Medulla oblongata (tissue), 1 donor: Measurements from ENCODE around the gene PAIP2.
"Not testable (repeated sequence)": the region's sequence is repeated elsewhere in the genome, so short reads cannot be mapped to it uniquely, and the experiment has no call there.

Source experiments
- DNase-seq: peaks from one replicate; pipeline ENCODE4 v3.0.0-alpha.2; 2015; ENCODE audit errors: extremely low spot score

PAIP2 gene, protein sequence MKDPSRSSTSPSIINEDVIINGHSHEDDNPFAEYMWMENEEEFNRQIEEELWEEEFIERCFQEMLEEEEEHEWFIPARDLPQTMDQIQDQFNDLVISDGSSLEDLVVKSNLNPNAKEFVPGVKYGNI

GRCh38 chr5:139341689-139342422 lies at the start of gene PAIP2:
Gene PAIP2, plus strand, starts transcription at chr5:139341854. Its CDS starts 21,931 bp downstream, at chr5:139363785.
- peak; percentile 98 for DNase-seq

GRCh38 chr5:139293202-139293506 lies 48.5 kb upstream of the PAIP2 start:
- DNase-seq = no peak

- DNase-seq = peak; percentile 95
Observed at GRCh38 chr5:139293507-139294373, 47.9 kb upstream of the PAIP2 start, which contains the start of gene MATR3. Gene MATR3, plus strand, starts transcription at chr5:139293740. Its CDS starts 13,676 bp downstream, at chr5:139307416.

DNA sequence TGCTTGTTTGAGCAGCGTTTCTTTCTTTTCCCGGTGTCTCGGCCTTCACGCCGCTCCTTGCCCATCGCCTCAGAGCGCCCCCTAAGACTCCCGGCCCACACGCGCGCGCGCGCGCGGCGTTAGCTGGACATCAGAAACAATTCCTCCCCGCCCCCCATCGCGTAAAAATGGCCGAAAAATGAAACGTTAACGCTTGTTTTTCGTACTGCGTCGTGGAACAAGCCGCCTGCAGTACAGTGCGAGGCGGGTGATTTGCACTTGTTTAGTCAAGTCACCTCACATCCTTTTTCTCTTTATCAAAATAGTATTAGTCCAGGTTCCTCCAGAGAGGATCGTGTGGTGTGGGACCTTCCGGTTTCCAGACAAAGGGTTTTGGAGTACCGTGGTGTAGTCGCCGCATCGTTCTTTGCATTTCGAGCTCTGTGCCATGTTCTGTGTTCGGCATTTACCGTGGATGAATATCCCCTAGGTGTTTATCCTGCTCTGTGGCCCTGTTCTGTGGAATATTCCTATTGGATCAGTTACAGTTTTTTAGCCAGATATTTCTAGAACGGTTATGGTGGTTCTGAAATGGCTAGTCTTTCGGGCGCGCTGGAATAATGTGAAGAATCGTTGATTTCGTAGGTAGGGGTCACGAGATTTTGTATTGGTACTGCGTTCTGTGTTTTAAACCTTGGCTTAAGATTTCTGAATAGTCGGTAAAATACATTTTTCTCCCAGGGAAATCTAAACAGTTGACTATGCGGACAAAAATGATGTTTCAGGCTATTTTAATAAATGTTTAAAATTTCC lies 47.1 kb upstream of the PAIP2 start:
- peak; percentile 88 for DNase-seq

GRCh38 chr5:139295346-139296057 lies 46.2 kb upstream of the PAIP2 start:
- no peak for DNase-seq

- no peak for DNase-seq
Observed at GRCh38 chr5:139296198-139296597, 45.5 kb upstream of the PAIP2 start.

DNA sequence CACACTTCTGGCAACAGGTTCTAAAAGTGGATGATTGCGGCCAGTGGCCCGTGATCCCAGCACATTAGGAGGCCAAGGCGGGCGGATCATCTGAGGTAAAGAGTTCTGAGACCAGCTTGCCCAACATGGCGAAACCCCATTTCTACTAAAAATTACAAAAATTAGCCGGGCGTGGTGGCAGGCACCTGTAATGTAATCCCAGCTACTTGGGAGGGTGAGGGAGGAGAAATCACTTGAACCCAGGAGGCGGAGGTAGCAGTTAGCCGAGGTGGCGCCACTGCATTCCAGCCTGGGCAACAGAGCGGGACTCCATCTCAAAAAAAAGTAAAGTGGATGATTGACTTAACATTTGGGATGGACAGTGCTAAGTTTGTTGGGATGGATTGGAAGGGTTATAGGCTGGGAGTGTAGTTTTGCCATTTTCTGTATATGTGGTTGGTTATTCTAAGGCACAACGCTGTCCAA lies 44.8 kb upstream of the PAIP2 start:
- no peak for DNase-seq

- no peak for DNase-seq
Observed at GRCh38 chr5:139297439-139298133, 44.1 kb upstream of the PAIP2 start.

- DNase-seq = no peak
Observed at GRCh38 chr5:139298242-139298641, 43.4 kb upstream of the PAIP2 start.

DNA sequence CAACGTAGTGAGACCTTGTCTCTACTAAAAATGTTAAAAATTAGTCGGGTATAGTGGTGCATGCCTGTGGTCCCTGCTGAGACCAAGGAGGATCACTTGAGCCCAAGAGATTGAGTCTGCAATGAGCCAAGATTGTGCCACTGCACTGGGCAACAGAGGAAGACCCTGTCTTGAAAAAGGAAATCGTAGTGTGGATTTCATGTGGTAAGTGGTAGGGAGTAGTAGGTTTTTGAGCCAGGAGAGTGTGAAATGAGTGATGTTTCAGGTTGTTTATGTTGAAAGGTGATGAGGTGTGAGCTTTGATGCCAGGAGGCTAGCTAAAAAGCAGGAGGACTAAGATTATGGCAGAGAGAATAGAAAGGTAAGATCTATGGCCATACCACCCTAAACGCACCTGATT lies 42.2 kb upstream of the PAIP2 start:
- DNase-seq = no peak

DNA sequence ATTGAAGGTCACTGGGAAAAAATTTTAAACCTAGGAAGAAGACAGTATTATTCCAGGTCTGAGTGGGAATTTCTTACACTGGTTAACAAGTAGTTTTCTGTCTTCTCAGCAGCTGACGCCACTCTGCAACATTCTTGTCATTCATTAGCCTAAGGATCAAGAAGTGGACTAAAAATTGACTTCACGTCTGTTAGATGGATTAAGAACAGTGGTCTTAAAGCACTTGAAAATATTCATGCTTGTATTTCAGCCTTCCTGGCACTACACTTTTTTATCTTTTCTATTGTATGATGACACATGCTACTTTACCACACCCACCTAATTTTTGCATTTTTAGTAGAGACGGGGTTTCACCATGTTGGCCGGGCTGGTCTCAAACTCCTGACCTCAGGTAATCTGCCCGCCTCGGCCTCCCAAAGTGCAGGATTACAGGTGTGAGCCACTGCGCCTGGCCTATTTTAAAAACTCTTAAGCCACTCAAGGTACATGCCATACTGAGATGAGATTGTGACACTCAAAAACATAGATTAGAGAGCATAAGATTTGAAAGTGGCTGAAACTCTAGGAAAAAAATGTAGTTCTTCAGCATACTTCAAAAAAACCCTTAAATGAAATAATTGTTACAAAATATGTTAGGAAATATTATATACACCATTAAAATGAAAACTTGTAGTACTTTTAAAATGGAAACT lies 39.7 kb upstream of the PAIP2 start:
- no peak for DNase-seq

DNA sequence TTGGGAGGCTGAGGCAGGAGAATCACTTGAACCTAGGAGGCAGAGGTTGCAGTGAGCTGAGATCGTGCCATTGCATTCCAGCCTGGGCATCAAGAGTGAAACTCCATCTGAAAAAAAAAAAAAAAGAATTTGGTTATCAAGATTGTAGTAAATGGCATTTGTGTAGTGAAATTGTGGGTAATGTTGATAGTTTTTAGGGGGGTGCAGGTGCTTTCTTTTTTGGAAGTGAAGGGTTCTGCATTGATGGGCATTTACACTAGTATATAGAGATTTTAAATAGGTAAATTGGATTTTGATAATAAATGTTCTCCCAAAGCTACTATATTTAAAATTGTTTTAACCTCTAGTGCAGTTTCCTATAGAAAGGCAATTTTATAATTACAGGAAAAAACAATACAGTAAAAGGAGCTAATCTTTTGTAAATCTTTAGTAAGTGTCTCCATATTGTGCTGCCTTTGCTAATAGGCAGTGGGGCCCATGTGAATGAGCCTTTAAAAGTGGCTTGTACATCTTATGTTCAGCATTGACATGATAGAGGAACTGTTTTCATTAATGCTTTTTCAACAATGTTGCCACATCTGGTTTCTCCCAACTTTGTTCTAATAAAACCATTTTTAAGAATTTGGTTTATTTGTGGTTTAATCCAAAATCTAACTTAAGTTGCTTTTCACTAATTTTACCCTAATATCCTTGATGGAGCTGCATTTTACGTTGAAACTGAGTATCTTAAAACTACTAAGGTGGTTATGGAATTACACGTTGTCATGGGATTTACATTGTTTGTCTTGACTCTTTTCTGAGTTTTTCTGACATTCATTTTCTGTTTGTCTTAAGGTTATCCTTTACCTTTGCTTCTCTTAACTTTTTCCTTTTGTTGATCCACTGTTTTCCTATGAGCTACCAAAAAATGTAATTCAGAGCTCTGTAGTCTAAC lies 37.0 kb upstream of the PAIP2 start:
- no peak for DNase-seq

- no peak for DNase-seq
Observed at GRCh38 chr5:139306197-139306596, 35.5 kb upstream of the PAIP2 start.

DNA sequence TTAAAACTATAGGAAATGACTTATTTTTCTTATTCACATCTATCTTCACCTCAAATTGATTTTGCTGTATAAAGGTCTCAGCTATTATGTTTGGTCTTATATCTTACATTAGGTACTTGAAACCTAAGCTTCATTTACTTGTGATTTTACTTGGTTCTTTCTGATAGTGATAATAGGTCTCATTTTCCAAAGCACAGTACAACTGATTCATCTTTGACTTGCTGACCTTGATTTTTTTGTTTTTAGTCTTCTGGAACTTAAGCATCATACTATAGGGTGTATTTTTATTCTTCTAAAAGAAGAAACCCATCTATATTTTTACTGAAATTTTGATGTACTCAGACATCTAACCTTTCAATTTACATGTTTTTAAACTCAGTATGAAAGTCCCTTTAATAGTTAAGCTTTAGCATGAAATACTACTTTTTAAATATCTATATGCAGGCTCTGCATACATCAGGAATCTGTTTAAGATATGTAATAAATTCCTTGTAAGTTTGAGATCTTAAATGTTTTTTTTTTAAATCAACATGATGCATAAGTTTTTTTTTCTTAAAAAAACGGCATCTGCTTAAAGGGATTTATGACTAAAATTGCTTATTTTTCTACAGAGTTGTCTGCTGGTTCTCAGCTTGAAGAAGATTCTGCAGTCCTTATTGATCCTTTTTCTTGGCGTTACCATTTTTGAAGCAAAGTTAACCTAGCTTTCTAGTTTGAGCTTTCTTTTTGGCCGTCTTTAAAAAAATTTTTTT lies 34.9 kb upstream of the PAIP2 start:
- DNase-seq = no peak

- no peak for DNase-seq
Observed at GRCh38 chr5:139308797-139309196, 32.9 kb upstream of the PAIP2 start.

DNA sequence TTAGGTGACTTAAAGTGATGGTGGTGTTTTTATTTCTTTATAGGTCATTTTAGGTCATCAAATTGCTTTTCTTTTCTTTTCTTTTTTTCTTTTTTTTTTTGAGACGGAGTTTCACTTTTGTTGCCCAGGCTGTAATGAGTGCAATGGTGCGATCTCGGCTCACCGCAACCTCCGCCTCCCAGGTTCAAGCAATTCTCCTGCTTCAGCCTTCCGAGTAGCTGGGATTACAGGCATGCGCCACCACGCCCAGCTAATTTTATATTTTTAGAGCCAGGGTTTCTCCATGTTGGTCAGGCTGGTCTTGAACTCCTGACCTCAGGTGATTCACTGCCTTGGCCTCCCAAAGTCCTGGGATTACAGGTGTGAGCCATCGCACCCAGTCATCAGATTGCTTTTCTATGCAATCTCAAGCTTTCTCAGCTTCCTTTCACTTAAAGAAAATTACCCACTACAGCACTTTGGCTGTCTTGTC lies 30.9 kb upstream of the PAIP2 start:
- DNase-seq = not testable (repeated sequence)

- no peak for DNase-seq
Observed at GRCh38 chr5:139312075-139312474, 29.6 kb upstream of the PAIP2 start.

GRCh38 chr5:139314276-139314675 lies 27.4 kb upstream of the PAIP2 start:
- no peak for DNase-seq
